ENCODE measurements around the gene RGL1.

RGL1 gene

GRCh38 chr1:183842795-183843144 is 37.9 kb downstream of the RGL1 start:
- H3K4me3 ChIP-seq (ENCODE audit: low read length, poor library complexity, severe bottlenecking) = no peak overlapping the region
- H3F3A ChIP-seq (ENCODE audit: low read depth) = no peaks in the 10 kb centered on the region
- H4K20me1 ChIP-seq (ENCODE audit: insufficient read depth, low read length, poor library complexity, severe bottlenecking) = no peaks in the 10 kb centered on the region
- no peaks in the 10 kb centered on the region for H3K9me3 ChIP-seq (ENCODE audit: insufficient read depth, low read depth, low read length)
- peak overlapping the region; percentile 47 for H3K4me2 ChIP-seq (ENCODE audit: low read depth, low read length, poor library complexity, severe bottlenecking)
- no peaks in the 10 kb centered on the region for H3K9me2 ChIP-seq (replicated peaks; ENCODE audit: low read depth, low read length)
- H3K9ac ChIP-seq (ENCODE audit: low read depth, low read length, poor library complexity, severe bottlenecking) = no peak overlapping the region
- no peaks in the 10 kb centered on the region for H3K27me3 ChIP-seq (ENCODE audit: insufficient read depth, low read length, poor library complexity, severe bottlenecking)
- no peak overlapping the region for H2AFZ ChIP-seq (ENCODE audit: low read length)
- no peaks in the 10 kb centered on the region for H3K79me2 ChIP-seq (ENCODE audit: insufficient read depth, low read length)
- peaks cover 7% of the 10 kb centered on the region for H3K4me1 ChIP-seq (ENCODE audit: insufficient read depth, low read length, poor library complexity, severe bottlenecking)
- no peaks in the 10 kb centered on the region for H3K36me3 ChIP-seq (ENCODE audit: insufficient read depth, low read length)
- TF ChIP-seq CTCF (conservative IDR thresholded peaks at IDR 0.05; ENCODE audit: low read length) (no peak), EZH2phosphoT487 (IDR thresholded peaks at IDR 0.05; ENCODE audit: borderline replicate concordance) (no peak)

GRCh38 chr1:183844806-183845205 is 39.9 kb downstream of the RGL1 start:
- H3K36me3 ChIP-seq (ENCODE audit: insufficient read depth, low read length) = no peaks in the 10 kb centered on the region

GRCh38 chr1:183845681-183846080 is 40.8 kb downstream of the RGL1 start:
- Histone ChIP-seq H3K9me2 (replicated peaks; ENCODE audit: low read depth, low read length) (no peaks in the 10 kb centered on the region), H4K20me1 (ENCODE audit: insufficient read depth, low read length, poor library complexity, severe bottlenecking) (no peaks in the 10 kb centered on the region), H3K36me3 (ENCODE audit: insufficient read depth, low read length) (no peaks in the 10 kb centered on the region), H3K9me3 (ENCODE audit: insufficient read depth, low read depth, low read length) (no peaks in the 10 kb centered on the region), H3K9ac (ENCODE audit: low read depth, low read length, poor library complexity, severe bottlenecking) (no peak overlapping the region), H2AFZ (ENCODE audit: low read length) (no peak overlapping the region), H3K4me1 (ENCODE audit: insufficient read depth, low read length, poor library complexity, severe bottlenecking) (peaks cover 7% of the 10 kb centered on the region), H3K27me3 (ENCODE audit: insufficient read depth, low read length, poor library complexity, severe bottlenecking) (no peaks in the 10 kb centered on the region), H3K79me2 (ENCODE audit: insufficient read depth, low read length) (no peaks in the 10 kb centered on the region), H3F3A (ENCODE audit: low read depth) (no peaks in the 10 kb centered on the region), H3K4me3 (ENCODE audit: low read length, poor library complexity, severe bottlenecking) (no peak overlapping the region), H3K4me2 (ENCODE audit: low read depth, low read length, poor library complexity, severe bottlenecking) (no peak overlapping the region)
- TF ChIP-seq CTCF (conservative IDR thresholded peaks at IDR 0.05; ENCODE audit: low read length) = no peak
- TF ChIP-seq EZH2phosphoT487 (IDR thresholded peaks at IDR 0.05; ENCODE audit: borderline replicate concordance) = no peak

More at GRCh38 chr1:183844806-183845205, 39.9 kb downstream of the RGL1 start:
- no peak overlapping the region for H3K4me2 ChIP-seq (ENCODE audit: low read depth, low read length, poor library complexity, severe bottlenecking)
- TF ChIP-seq CTCF (conservative IDR thresholded peaks at IDR 0.05; ENCODE audit: low read length) (no peak), EZH2phosphoT487 (IDR thresholded peaks at IDR 0.05; ENCODE audit: borderline replicate concordance) (no peak)
- H4K20me1 ChIP-seq (ENCODE audit: insufficient read depth, low read length, poor library complexity, severe bottlenecking) = no peaks in the 10 kb centered on the region
- H3K4me3 ChIP-seq (ENCODE audit: low read length, poor library complexity, severe bottlenecking) = no peak overlapping the region
- no peaks in the 10 kb centered on the region for H3K9me3 ChIP-seq (ENCODE audit: insufficient read depth, low read depth, low read length)
- H3K4me1 ChIP-seq (ENCODE audit: insufficient read depth, low read length, poor library complexity, severe bottlenecking) = peaks cover 7% of the 10 kb centered on the region
- H3K79me2 ChIP-seq (ENCODE audit: insufficient read depth, low read length) = no peaks in the 10 kb centered on the region
- H3F3A ChIP-seq (ENCODE audit: low read depth) = no peaks in the 10 kb centered on the region
- no peak overlapping the region for H3K9ac ChIP-seq (ENCODE audit: low read depth, low read length, poor library complexity, severe bottlenecking)
- no peaks in the 10 kb centered on the region for H3K9me2 ChIP-seq (replicated peaks; ENCODE audit: low read depth, low read length)
- no peak overlapping the region for H2AFZ ChIP-seq (ENCODE audit: low read length)
- no peaks in the 10 kb centered on the region for H3K27me3 ChIP-seq (ENCODE audit: insufficient read depth, low read length, poor library complexity, severe bottlenecking)
